ACC112 (cell line): ENCODE data around the gene NDUFAF8.
A peak's percentile ranks its signal among the peaks of the same experiment; 100 is the strongest.

Source experiments
- H2AFZ ChIP-seq: fragments of 200-600 bp; sonication (generic); one replicate; pipeline ENCODE4 v1.6.0; 2017; ENCODE audit warnings: antibody characterized with exemption, low read length; ENCODE audit not compliant: unreplicated experiment
- H3K27ac ChIP-seq: fragments of 200-600 bp; sonication (generic); 2 replicates; pipeline ENCODE4 v1.5.1; 2014; ENCODE audit warnings: low read depth, mild to moderate bottlenecking, antibody characterized with exemption, low read length, moderate library complexity
- H3K27me3 ChIP-seq: fragments of 200-600 bp; sonication (generic); 2 replicates; pipeline ENCODE4 v1.6.1; 2014; ENCODE audit warnings: mild to moderate bottlenecking, antibody characterized with exemption, low read length, moderate library complexity, mixed read lengths; ENCODE audit not compliant: insufficient read depth
- H3K36me3 ChIP-seq: fragments of 200-600 bp; sonication (generic); 2 replicates; pipeline ENCODE4 v1.6.1; 2016; ENCODE audit warnings: mild to moderate bottlenecking, antibody characterized with exemption, low read length, moderate library complexity, mixed read lengths; ENCODE audit not compliant: insufficient read depth
- H3K4me1 ChIP-seq: fragments of 200-600 bp; sonication (generic); one replicate; pipeline ENCODE4 v1.6.1; 2016; ENCODE audit warnings: low read length, mixed read lengths; ENCODE audit not compliant: insufficient read depth, unreplicated experiment, control insufficient read depth
- H3K4me3 ChIP-seq: fragments of 200-600 bp; sonication (generic); 2 replicates; pipeline ENCODE4 v1.5.1; 2014; ENCODE audit warnings: mild to moderate bottlenecking, low read depth, low read length
- H3K79me2 ChIP-seq: fragments of 200-600 bp; sonication (generic); one replicate; pipeline ENCODE4 v1.6.0; 2016; ENCODE audit warnings: low read length; ENCODE audit not compliant: control insufficient read depth, unreplicated experiment, insufficient read depth

NDUFAF8 gene

GRCh38 chr17:81256616-81257015, 17.5 kb downstream of the NDUFAF8 start:
- peaks cover 9% of the 10 kb centered on the region for H3K4me1 ChIP-seq
- H3K27me3 ChIP-seq, result no peaks in the 10 kb centered on the region
- peak overlapping the region; percentile 33; the same call in 1 of the 2 replicates for H3K27ac ChIP-seq
- no peaks in the 10 kb centered on the region for H3K79me2 ChIP-seq
- no peak overlapping the region for H3K4me3 ChIP-seq
- H2AFZ ChIP-seq, result no peak overlapping the region
- no peaks in the 10 kb centered on the region for H3K36me3 ChIP-seq

DNA sequence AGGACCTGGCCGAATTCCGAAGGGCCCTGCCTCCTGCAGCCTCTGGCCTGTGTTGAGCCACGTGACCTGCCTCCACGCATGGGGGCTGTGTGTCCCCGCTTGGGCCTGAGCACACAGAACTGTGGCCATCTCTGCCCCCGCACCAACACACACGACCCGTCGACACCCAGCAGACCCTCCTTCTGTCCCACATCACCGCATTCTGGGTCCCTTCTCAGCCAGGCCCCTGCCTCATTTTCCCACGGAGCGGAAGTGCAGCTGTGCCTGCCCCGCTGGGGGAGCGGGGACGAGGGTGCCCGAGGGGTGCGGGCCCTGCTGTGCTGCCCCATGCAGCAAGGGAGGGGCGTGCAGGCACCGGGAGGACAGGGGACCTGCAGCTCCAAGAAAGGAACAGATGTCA, 18.4 kb downstream of the NDUFAF8 start:
- Histone ChIP-seq H3K79me2 (no peaks in the 10 kb centered on the region), H2AFZ (no peak overlapping the region), H3K4me1 (peaks cover 9% of the 10 kb centered on the region), H3K27me3 (no peaks in the 10 kb centered on the region), H3K36me3 (no peaks in the 10 kb centered on the region), H3K4me3 (no peak overlapping the region), H3K27ac (no peak overlapping the region)

DNA sequence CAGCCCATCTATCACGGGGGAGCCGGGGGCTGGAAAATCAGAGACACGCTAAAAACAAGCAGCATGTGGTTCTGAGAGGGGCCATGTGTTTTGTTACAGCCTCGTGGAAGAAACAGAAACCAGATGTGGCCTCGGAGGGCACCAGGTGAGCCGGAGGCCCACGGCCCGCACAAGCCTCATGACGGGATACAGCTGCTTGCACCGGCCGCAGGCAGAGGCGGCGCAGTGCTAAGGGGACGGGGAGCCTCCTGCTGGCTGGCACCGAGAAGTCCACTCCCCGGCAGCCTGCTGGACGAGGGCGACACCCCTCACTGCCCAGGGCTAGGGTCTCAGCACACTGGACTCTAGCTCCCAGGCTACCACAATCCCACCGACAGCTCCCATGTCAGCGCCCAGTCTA, 19.2 kb downstream of the NDUFAF8 start:
- H3K27ac ChIP-seq, result no peak overlapping the region
- no peak overlapping the region for H2AFZ ChIP-seq
- no peaks in the 10 kb centered on the region for H3K79me2 ChIP-seq
- H3K36me3 ChIP-seq, result no peaks in the 10 kb centered on the region
- no peak overlapping the region for H3K4me3 ChIP-seq
- peaks cover 9% of the 10 kb centered on the region for H3K4me1 ChIP-seq
- no peaks in the 10 kb centered on the region for H3K27me3 ChIP-seq

- H3K4me1 ChIP-seq, result peaks cover 9% of the 10 kb centered on the region
- no peak overlapping the region for H2AFZ ChIP-seq
- H3K27ac ChIP-seq, result no peak overlapping the region
- no peaks in the 10 kb centered on the region for H3K79me2 ChIP-seq
- H3K36me3 ChIP-seq, result no peaks in the 10 kb centered on the region
- H3K4me3 ChIP-seq, result no peak overlapping the region
- no peaks in the 10 kb centered on the region for H3K27me3 ChIP-seq
Observed at GRCh38 chr17:81259058-81259605, 20.0 kb downstream of the NDUFAF8 start.

DNA sequence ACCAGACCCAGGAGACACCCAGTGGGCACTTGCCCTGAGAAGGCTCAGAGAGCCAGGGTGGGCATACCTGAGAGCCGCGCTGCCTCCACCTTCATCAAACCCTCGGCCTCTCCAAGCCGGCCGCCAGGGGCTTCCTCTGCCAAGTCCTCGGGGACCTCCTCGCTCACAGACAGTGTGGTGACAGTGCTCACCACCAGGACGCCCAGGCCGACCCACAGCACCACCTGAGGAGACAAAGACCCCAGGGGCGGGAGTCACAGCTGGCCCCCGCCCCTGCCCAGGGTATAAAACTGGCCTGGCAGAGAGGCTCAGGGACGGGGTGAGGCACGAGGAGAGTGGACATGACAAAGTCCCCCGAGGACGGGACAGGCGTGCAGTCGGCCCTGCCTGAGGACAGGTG, 21.1 kb downstream of the NDUFAF8 start:
- Histone ChIP-seq H3K27ac (no peak overlapping the region), H2AFZ (no peak overlapping the region), H3K4me1 (peaks cover 9% of the 10 kb centered on the region), H3K4me3 (no peak overlapping the region), H3K79me2 (no peaks in the 10 kb centered on the region), H3K27me3 (no peaks in the 10 kb centered on the region), H3K36me3 (no peaks in the 10 kb centered on the region)

GRCh38 chr17:81260641-81261040, 21.5 kb downstream of the NDUFAF8 start:
- no peaks in the 10 kb centered on the region for H3K27me3 ChIP-seq
- no peaks in the 10 kb centered on the region for H3K36me3 ChIP-seq
- no peak overlapping the region for H3K27ac ChIP-seq
- H3K79me2 ChIP-seq, result no peaks in the 10 kb centered on the region
- H3K4me1 ChIP-seq, result peaks cover 9% of the 10 kb centered on the region
- no peak overlapping the region for H3K4me3 ChIP-seq
- no peak overlapping the region for H2AFZ ChIP-seq

DNA sequence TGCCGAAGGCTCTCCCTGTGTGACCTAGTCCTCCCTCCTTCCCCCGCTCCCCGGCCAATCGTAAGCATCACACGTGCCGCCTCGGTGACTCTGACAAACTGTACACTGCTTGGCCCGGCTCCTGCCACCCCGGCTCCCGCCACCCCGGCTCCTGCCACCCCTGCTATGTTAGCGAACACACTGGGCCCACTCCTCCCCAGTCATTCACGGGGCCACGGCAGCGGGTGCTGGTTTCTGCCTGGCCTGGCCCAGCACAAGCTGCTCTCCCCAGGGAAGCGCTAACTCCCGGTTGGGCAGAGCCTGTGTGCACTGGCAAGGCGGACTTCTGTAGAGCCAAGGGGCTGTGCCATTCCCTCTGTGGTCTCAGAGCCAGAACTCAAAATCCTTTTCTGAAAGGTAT, 22.0 kb downstream of the NDUFAF8 start:
- no peaks in the 10 kb centered on the region for H3K36me3 ChIP-seq

DNA sequence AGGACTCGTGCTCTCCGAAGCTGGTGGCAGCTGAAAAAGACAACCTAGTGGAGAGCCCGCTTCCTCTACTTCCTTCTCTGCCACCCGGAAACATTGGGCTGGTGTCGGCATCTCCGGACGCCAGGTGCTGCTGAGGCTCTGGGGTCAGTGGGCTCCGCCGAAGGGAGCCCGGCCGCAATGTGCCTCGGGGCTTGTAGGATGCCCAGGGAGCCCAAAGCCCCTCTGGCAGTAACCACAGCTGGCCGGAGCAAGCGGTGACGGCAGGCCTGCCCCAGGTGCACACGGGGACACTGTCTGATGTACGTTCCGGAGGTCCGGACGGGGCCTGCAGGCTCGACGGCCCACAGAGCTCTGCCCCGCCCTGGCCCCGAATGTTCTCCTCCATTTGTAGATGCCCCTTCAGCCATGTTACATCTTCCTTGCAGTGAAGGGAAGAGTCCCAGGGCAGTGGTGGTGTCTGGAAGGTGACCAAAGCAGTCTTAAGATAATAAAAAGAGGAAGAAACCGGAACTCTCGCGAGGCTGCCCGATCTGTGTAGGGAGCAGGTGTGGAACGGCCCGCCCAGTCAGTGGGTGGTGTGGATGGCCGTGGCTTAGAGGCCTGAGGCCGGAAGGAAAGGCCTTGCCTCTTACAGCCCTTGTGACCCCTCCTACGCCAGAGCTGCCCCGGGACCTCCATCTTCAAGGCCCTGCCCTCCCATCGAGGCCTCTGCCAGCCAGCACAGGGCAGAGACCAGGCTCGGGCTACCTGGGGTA, 22.6 kb downstream of the NDUFAF8 start:
- H2AFZ ChIP-seq, result no peak overlapping the region
- H3K36me3 ChIP-seq, result no peaks in the 10 kb centered on the region
- no peak overlapping the region for H3K27ac ChIP-seq
- H3K4me3 ChIP-seq, result no peak overlapping the region
- H3K4me1 ChIP-seq, result peaks cover 3% of the 10 kb centered on the region
- no peaks in the 10 kb centered on the region for H3K27me3 ChIP-seq
- H3K79me2 ChIP-seq, result no peaks in the 10 kb centered on the region

More for the DNA sequence above, 22.0 kb downstream of the NDUFAF8 start:
- H3K27ac ChIP-seq, result no peak overlapping the region
- no peak overlapping the region for H3K4me3 ChIP-seq
- H3K27me3 ChIP-seq, result no peaks in the 10 kb centered on the region
- no peaks in the 10 kb centered on the region for H3K79me2 ChIP-seq
- no peak overlapping the region for H2AFZ ChIP-seq
- H3K4me1 ChIP-seq, result peaks cover 8% of the 10 kb centered on the region

- no peaks in the 10 kb centered on the region for H3K4me1 ChIP-seq
- 0 out of 2 replicates have a peak, but pooled peaks cover 2% of the 10 kb centered on the region for H3K36me3 ChIP-seq
- H2AFZ ChIP-seq, result no peak overlapping the region
- no peaks in the 10 kb centered on the region for H3K79me2 ChIP-seq
- no peak overlapping the region for H3K4me3 ChIP-seq
- no peak overlapping the region for H3K27ac ChIP-seq
- no peaks in the 10 kb centered on the region for H3K27me3 ChIP-seq
Observed at GRCh38 chr17:81263371-81264181, 24.5 kb downstream of the NDUFAF8 start.

- no peak overlapping the region for H3K4me3 ChIP-seq
- H3K27me3 ChIP-seq, result no peaks in the 10 kb centered on the region
- H2AFZ ChIP-seq, result no peak overlapping the region
- no peaks in the 10 kb centered on the region for H3K4me1 ChIP-seq
- H3K36me3 ChIP-seq, result peaks cover 11% of the 10 kb centered on the region
- no peaks in the 10 kb centered on the region for H3K79me2 ChIP-seq
- no peak overlapping the region for H3K27ac ChIP-seq
Observed at GRCh38 chr17:81264640-81265039, 25.5 kb downstream of the NDUFAF8 start.
